ENCODE results near the gene FLCN. TPM values are rescaled to one million over a fixed set of nuclear protein-coding genes. Genes with fewer than 3 reads are reported as not detected.
A peak's percentile ranks its signal among the peaks of the same experiment; 100 is the strongest.

The FLCN gene
- total and polyA plus RNA-seq, 2 of the 13 experiments (the other 11 are each of a cell fraction or from before 2014, with no cell fraction given): 16.6 to 24.9 TPM

- TF ChIP-seq SALL1 (CRISPR knock-in tag; IDR thresholded peaks at IDR 0.05) (peak; percentile 76), HNRNPLL (IDR thresholded peaks at IDR 0.05; ENCODE audit: low read depth, low read length, poor library complexity, severe bottlenecking) (peak; percentile 76), NCOA2 (CRISPR knock-in tag; IDR thresholded peaks at IDR 0.05) (peak; percentile 45; the same call in 1 of the 2 replicates), POLR2AphosphoS2 (IDR thresholded peaks at IDR 0.05; ENCODE audit: low read depth, low read length) (no peak), ZNF788 (CRISPR knock-in tag; IDR thresholded peaks at IDR 0.05; ENCODE audit: borderline replicate concordance) (peak; percentile 77; the same call in 1 of the 2 replicates), ZNF747 (CRISPR knock-in tag; IDR thresholded peaks at IDR 0.05; ENCODE audit: borderline replicate concordance) (0 out of 2 replicates have a peak, but pooled peaks have one; percentile 57), ZNF672 (CRISPR knock-in tag; IDR thresholded peaks at IDR 0.05) (no peak), GLI4 (CRISPR knock-in tag; IDR thresholded peaks at IDR 0.05; ENCODE audit: borderline replicate concordance) (peak; percentile 64; the same call in 1 of the 2 replicates), ZNF775 (CRISPR knock-in tag; IDR thresholded peaks at IDR 0.05; ENCODE audit: borderline replicate concordance) (no peak), MYC (CRISPR knock-in tag; IDR thresholded peaks at IDR 0.05; ENCODE audit: borderline replicate concordance) (peak; percentile 92), ZNF816 (CRISPR knock-in tag; IDR thresholded peaks at IDR 0.05; ENCODE audit: borderline replicate concordance) (no peak; the same call in 1 of the 2 replicates), KDM3A (CRISPR knock-in tag; IDR thresholded peaks at IDR 0.05; ENCODE audit: low read depth) (peak; percentile 66; the same call in 1 of the 2 replicates), TOE1 (CRISPR knock-in tag; IDR thresholded peaks at IDR 0.05) (no peak)
- TF ChIP-seq, protein P1, sequence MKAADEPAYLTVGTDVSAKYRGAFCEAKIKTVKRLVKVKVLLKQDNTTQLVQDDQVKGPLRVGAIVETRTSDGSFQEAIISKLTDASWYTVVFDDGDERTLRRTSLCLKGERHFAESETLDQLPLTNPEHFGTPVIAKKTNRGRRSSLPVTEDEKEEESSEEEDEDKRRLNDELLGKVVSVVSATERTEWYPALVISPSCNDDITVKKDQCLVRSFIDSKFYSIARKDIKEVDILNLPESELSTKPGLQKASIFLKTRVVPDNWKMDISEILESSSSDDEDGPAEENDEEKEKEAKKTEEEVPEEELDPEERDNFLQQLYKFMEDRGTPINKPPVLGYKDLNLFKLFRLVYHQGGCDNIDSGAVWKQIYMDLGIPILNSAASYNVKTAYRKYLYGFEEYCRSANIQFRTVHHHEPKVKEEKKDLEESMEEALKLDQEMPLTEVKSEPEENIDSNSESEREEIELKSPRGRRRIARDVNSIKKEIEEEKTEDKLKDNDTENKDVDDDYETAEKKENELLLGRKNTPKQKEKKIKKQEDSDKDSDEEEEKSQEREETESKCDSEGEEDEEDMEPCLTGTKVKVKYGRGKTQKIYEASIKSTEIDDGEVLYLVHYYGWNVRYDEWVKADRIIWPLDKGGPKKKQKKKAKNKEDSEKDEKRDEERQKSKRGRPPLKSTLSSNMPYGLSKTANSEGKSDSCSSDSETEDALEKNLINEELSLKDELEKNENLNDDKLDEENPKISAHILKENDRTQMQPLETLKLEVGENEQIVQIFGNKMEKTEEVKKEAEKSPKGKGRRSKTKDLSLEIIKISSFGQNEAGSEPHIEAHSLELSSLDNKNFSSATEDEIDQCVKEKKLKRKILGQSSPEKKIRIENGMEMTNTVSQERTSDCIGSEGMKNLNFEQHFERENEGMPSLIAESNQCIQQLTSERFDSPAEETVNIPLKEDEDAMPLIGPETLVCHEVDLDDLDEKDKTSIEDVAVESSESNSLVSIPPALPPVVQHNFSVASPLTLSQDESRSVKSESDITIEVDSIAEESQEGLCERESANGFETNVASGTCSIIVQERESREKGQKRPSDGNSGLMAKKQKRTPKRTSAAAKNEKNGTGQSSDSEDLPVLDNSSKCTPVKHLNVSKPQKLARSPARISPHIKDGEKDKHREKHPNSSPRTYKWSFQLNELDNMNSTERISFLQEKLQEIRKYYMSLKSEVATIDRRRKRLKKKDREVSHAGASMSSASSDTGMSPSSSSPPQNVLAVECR (CRISPR knock-in tag; IDR thresholded peaks at IDR 0.05; ENCODE audit: borderline replicate concordance): peak; percentile 93
- TF ChIP-seq, protein P2, sequence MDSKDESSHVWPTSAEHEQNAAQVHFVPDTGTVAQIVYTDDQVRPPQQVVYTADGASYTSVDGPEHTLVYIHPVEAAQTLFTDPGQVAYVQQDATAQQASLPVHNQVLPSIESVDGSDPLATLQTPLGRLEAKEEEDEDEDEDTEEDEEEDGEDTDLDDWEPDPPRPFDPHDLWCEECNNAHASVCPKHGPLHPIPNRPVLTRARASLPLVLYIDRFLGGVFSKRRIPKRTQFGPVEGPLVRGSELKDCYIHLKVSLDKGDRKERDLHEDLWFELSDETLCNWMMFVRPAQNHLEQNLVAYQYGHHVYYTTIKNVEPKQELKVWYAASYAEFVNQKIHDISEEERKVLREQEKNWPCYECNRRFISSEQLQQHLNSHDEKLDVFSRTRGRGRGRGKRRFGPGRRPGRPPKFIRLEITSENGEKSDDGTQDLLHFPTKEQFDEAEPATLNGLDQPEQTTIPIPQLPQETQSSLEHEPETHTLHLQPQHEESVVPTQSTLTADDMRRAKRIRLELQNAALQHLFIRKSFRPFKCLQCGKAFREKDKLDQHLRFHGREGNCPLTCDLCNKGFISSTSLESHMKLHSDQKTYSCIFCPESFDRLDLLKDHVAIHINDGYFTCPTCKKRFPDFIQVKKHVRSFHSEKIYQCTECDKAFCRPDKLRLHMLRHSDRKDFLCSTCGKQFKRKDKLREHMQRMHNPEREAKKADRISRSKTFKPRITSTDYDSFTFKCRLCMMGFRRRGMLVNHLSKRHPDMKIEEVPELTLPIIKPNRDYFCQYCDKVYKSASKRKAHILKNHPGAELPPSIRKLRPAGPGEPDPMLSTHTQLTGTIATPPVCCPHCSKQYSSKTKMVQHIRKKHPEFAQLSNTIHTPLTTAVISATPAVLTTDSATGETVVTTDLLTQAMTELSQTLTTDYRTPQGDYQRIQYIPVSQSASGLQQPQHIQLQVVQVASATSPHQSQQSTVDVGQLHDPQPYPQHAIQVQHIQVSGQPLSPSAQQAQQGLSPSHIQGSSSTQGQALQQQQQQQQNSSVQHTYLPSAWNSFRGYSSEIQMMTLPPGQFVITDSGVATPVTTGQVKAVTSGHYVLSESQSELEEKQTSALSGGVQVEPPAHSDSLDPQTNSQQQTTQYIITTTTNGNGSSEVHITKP (CRISPR knock-in tag; IDR thresholded peaks at IDR 0.05; ENCODE audit: low read depth): 0 out of 2 replicates have a peak, but pooled peaks have one; percentile 44
- TF ChIP-seq, protein P3, sequence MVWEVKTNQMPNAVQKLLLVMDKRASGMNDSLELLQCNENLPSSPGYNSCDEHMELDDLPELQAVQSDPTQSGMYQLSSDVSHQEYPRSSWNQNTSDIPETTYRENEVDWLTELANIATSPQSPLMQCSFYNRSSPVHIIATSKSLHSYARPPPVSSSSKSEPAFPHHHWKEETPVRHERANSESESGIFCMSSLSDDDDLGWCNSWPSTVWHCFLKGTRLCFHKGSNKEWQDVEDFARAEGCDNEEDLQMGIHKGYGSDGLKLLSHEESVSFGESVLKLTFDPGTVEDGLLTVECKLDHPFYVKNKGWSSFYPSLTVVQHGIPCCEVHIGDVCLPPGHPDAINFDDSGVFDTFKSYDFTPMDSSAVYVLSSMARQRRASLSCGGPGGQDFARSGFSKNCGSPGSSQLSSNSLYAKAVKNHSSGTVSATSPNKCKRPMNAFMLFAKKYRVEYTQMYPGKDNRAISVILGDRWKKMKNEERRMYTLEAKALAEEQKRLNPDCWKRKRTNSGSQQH (CRISPR knock-in tag; IDR thresholded peaks at IDR 0.05; ENCODE audit: low read depth): 0 out of 2 replicates have a peak, but pooled peaks have one; percentile 18
- TF ChIP-seq, protein P4, sequence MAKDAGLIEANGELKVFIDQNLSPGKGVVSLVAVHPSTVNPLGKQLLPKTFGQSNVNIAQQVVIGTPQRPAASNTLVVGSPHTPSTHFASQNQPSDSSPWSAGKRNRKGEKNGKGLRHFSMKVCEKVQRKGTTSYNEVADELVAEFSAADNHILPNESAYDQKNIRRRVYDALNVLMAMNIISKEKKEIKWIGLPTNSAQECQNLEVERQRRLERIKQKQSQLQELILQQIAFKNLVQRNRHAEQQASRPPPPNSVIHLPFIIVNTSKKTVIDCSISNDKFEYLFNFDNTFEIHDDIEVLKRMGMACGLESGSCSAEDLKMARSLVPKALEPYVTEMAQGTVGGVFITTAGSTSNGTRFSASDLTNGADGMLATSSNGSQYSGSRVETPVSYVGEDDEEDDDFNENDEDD (CRISPR knock-in tag; IDR thresholded peaks at IDR 0.05; ENCODE audit: borderline replicate concordance): peak; percentile 95
Observed at GRCh38 chr17:17280613-17281549, 43.9 kb upstream of the FLCN start, which contains the start of gene COPS3 (continued).
